ENCODE results near the gene BHLHA9. TPM values are rescaled to one million over a fixed set of nuclear protein-coding genes. Genes with fewer than 3 reads are reported as not detected.

Gene BHLHA9
- total RNA-seq, 1 donor from 2014 or later: not detected

Other genes starting within 250 kb of the BHLHA9 start
- 58.9 and 66.4 TPM in 2 replicates for gene ABR, start 90.5 kb upstream of the BHLHA9 start, total RNA-seq
- gene TRARG1, start 9.2 kb downstream of the BHLHA9 start, total RNA-seq: 0.07 TPM in 2 replicates
- gene YWHAE, start 129.8 kb downstream of the BHLHA9 start, total RNA-seq: 493 and 504 TPM in 2 replicates
- gene CRK, start 185.8 kb downstream of the BHLHA9 start, total RNA-seq: 22.5 and 24.3 TPM in 2 replicates
- gene MYO1C, start 222.2 kb downstream of the BHLHA9 start, total RNA-seq: 37.4 and 43.4 TPM in 2 replicates
- gene INPP5K, start 246.2 kb downstream of the BHLHA9 start, total RNA-seq: 19.1 and 21.0 TPM in 2 replicates

All from activated CD4-positive, alpha-beta T cell treated with anti-CD3 and anti-CD28 coated beads, Interleukin-2, amount 10 ng/mL, durations not matched to agents 24 days and 14 days (primary cell).